ENCODE measurements around the gene FOXK1.

GRCh38 chr7:4808026-4808425 is 125.9 kb downstream of the FOXK1 start:
- TF ChIP-seq EZH2 (IDR thresholded peaks at IDR 0.05): no peak
- no peak for TF ChIP-seq POLR2AphosphoS5 (IDR thresholded peaks at IDR 0.05; ENCODE audit: borderline replicate concordance, low read depth, low read length)
- no peak for TF ChIP-seq FOXP2 (optimal IDR thresholded peaks at IDR 0.05; ENCODE audit: control extremely low read depth, extremely low read length, insufficient read depth)
